GM12873 (cell line): Measurements from ENCODE around the gene GPR153.

ENCODE experiments used
- TF ChIP-seq, protein P1 (sequence below): IDR thresholded peaks from 2 replicates; pipeline ENCODE4 v1.5.1; 2012; ENCODE audit warnings: low read depth, mild to moderate bottlenecking, moderate library complexity, low read length, control low read depth; ENCODE audit not compliant: insufficient read depth; ENCODE audit errors: missing control alignments

Gene GPR153

DNA sequence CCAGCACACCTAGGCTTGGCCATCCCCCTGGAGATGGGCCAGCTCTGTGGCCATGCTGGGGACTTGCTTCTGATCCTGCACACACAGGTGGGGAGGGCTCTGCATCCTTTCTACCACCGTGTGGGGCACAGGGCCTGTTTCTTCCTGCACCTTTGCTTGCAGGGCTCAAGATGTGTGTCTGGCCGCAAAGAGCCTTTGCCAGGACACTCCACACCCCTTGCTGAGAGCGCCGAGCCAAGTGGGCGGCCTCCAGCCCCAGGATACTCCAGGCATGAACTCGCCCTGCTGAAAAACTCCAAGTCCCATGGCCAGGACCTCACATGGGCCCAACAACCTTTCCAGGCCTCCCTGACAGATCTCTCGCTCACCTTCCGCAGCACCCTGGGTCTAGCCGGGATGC lies 11.6 kb upstream of the GPR153 start:
- TF ChIP-seq, protein P1, sequence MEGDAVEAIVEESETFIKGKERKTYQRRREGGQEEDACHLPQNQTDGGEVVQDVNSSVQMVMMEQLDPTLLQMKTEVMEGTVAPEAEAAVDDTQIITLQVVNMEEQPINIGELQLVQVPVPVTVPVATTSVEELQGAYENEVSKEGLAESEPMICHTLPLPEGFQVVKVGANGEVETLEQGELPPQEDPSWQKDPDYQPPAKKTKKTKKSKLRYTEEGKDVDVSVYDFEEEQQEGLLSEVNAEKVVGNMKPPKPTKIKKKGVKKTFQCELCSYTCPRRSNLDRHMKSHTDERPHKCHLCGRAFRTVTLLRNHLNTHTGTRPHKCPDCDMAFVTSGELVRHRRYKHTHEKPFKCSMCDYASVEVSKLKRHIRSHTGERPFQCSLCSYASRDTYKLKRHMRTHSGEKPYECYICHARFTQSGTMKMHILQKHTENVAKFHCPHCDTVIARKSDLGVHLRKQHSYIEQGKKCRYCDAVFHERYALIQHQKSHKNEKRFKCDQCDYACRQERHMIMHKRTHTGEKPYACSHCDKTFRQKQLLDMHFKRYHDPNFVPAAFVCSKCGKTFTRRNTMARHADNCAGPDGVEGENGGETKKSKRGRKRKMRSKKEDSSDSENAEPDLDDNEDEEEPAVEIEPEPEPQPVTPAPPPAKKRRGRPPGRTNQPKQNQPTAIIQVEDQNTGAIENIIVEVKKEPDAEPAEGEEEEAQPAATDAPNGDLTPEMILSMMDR, result no peak

DNA sequence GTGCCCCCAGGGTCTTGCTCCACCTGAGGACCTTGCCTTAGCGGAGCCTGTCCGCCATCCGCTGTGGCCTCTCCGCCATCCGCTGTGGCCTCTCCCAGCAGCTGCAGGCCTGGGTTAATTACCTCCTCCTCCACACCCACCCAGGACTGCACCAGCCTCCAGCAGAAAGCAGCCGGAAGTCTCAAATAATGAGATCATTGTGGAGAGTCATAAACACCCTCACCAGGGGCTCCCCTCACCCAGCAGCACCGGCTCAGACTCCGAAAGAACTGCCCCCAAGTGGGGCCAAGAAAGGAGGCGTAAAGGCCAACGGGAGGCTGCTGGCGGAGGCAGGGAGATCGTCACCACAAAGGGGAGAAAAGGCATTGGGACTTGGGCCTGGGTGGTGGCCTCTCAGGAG lies 10.7 kb upstream of the GPR153 start:
- TF ChIP-seq, protein P1, result no peak

DNA sequence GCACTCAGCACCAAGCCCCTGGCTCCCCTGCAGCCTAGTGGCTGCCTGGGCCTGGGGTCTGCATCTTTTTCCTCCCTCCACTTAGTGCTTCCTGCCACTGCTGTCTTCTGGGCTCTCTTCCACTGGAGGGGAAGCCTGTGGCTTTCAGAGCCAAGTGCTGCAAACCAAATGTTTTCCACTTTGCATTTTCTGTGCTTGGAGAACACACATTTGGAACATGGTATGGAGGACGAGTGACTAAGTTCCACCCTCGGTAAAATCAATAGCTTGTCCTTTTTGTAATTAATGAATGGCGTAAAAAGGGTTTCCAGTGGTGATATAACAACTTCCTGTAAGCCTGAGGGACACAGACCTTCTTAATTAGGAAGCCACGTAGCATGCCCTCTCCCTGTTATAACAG lies 10.1 kb upstream of the GPR153 start:
- TF ChIP-seq, protein P1, result no peak

DNA sequence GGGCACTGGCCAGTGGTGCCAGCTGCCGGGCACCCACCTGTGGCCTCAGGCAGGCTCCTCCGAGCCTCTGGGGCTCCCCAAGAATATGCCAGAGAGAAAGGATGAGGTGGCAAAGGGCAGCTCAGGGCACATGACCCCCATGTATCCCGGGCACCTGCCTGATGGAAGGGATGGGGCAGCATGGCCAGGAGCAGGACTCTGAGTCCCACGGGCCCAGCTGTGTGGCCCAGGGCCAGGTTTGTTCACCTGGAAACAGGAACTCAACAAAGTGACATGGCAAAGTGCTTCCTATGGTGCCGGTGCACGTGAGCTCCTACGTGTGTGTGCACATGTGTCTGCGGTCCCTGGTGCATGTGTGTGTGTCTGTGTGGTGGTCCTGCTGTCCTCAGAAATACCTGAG lies 9.5 kb upstream of the GPR153 start:
- TF ChIP-seq, protein P1, result no peak

DNA sequence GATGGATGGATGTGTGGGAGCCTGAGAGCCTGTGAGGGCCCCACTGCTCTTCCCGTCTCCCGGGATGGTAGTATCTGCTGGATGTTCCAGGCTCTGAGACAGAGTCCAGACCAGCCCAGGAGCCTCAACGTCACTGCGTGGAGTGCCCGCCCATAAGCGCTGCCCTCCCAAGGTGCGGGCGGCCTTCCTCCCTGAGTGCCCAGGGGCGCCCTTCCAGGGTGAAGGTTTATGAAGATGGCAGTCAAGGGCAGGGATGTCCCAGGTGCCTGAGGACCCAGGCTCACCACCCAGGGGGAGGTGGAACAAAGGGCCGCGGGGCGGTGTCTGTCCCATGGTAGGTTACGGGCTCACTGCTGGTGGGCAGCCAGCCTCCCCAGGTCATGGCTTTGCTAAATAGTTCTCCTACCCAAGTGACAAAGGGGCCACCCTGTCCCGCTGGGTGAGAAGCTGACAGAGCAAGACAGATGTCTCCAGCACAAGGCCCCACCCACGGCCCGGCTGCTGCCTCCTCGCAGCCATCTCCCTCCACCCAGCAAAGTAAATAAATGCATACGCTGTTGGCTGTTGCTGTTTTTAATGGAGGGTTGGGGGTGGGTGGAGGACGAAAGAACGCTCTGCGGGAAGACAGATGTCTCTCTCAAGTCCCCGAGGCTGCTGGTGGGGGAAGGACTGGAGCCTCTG lies 9.0 kb upstream of the GPR153 start:
- TF ChIP-seq, protein P1, result no peak

DNA sequence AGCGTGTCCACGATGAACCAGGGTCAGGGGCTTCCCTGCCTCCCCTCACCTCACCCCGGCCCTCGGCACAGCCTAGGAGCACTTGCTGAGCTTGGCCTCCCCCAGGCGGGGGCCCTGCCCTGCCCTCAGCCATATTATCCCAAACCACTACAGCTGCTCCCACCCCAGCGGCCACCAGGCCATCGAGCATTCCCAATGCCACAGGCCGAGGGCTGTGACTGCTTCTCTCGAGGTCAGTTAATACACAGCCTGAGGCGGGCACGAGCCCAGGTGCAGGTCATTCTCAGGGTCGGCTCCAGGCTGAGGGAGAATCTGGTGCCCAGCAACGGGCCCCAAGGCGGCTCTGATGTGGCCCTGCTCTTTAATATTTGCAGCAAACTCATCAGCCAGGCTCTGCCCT lies 8.4 kb upstream of the GPR153 start:
- TF ChIP-seq, protein P1, result no peak

DNA sequence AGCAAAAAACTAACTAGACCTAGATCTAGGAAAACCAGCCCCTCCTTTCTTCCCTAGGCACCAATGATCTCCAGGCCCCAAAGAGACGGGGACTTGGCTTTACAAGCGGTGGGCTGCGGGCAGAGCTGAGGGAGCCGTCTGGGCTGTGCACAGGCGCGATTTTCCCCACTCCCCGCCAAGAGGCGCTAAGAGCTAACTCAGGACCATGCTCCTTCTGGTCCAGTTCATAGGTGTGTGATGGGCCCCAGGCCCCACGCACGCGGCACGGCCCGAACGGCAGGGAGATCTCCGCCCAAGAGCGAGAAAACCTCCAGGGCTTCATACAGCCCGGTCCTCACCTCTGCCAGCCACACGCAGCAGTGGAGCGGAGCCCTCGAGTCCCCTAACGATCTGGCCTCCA lies 7.5 kb upstream of the GPR153 start:
- TF ChIP-seq, protein P1, result no peak
